GM12878 (cell line): Measurements from ENCODE around the gene REV3L. TPM values are rescaled to one million over a fixed set of nuclear protein-coding genes. Genes with fewer than 3 reads are reported as not detected.
A peak's percentile ranks its signal among the peaks of the same experiment; 100 is the strongest.

ENCODE experiments used
- CBX3 ChIP-seq: fragments of 200-600 bp; sonication (generic); IDR thresholded peaks from 2 replicates; pipeline ENCODE4 v1.6.1; 2016; ENCODE audit warnings: low read depth, borderline replicate concordance
- FOXK2 ChIP-seq: fragments of 450-650 bp; IDR thresholded peaks from 2 replicates; pipeline ENCODE4 v1.6.1; 2017; ENCODE audit warnings: mild to moderate bottlenecking, moderate library complexity
- GATAD2B ChIP-seq: fragments of 450-650 bp; conservative IDR thresholded peaks from 2 replicates; pipeline ENCODE4 v1.6.1; 2017; ENCODE audit warnings: low read depth, mild to moderate bottlenecking, moderate library complexity
- HDGF ChIP-seq: fragments of 450-650 bp; IDR thresholded peaks from 2 replicates; pipeline ENCODE4 v1.6.1; 2016; ENCODE audit warnings: antibody characterized with exemption
- IKZF1 ChIP-seq: fragments of 450-650 bp; conservative IDR thresholded peaks from 2 replicates; pipeline ENCODE4 v1.6.1; 2017; ENCODE audit warnings: antibody characterized with exemption, mild to moderate bottlenecking
- IKZF2 ChIP-seq, 2 experiments: fragments of 450-650 bp; IDR thresholded peaks; 2 replicates each; pipeline ENCODE4 v1.6.1; 2017; ENCODE audit warnings: mild to moderate bottlenecking in 2 of 2, moderate library complexity in 2 of 2
- IRF4 ChIP-seq: IDR thresholded peaks from 2 replicates; pipeline ENCODE4 v1.6.1; 2011; ENCODE audit warnings: low read depth, low read length
- IRF5 ChIP-seq: fragments of 450-650 bp; IDR thresholded peaks from 2 replicates; pipeline ENCODE4 v1.6.1; 2017; ENCODE audit warnings: borderline replicate concordance
- JUNB ChIP-seq: IDR thresholded peaks from 2 replicates; pipeline ENCODE4 v1.6.1; 2016; ENCODE audit warnings: antibody characterized with exemption, mild to moderate bottlenecking
- JUND ChIP-seq: IDR thresholded peaks from 2 replicates; pipeline ENCODE4 v1.6.1; 2012; ENCODE audit warnings: low read depth, mild to moderate bottlenecking, low read length, improper control_type of control experiment, moderate library complexity
- MTA3 ChIP-seq: IDR thresholded peaks from 2 replicates; pipeline ENCODE4 v1.6.1; 2012; ENCODE audit warnings: low read length, inconsistent platforms, borderline replicate concordance
- MYC ChIP-seq: IDR thresholded peaks from 2 replicates; pipeline ENCODE4 v1.6.1; 2011; ENCODE audit warnings: mild to moderate bottlenecking, low read length, moderate library complexity, inconsistent platforms; ENCODE audit not compliant: insufficient read depth, insufficient replicate concordance, insufficient read length, severe bottlenecking
- NFXL1 ChIP-seq: fragments of 450-650 bp; IDR thresholded peaks from 2 replicates; pipeline ENCODE4 v1.6.1; 2017; ENCODE audit warnings: antibody characterized with exemption, mild to moderate bottlenecking, borderline replicate concordance
- RELA ChIP-seq: fragments of 450-650 bp; IDR thresholded peaks from 2 replicates; pipeline ENCODE4 v1.8.0; 2014; ENCODE audit warnings: borderline replicate concordance; ENCODE audit not compliant: partially characterized antibody
- RELB ChIP-seq: fragments of 450-650 bp; IDR thresholded peaks from 2 replicates; pipeline ENCODE4 v1.6.1; 2017; ENCODE audit warnings: low read depth, mild to moderate bottlenecking, moderate library complexity
- SIX5 ChIP-seq: IDR thresholded peaks from 2 replicates; pipeline ENCODE4 v1.6.1; 2011; ENCODE audit warnings: mild to moderate bottlenecking, low read depth, low read length, moderate library complexity; ENCODE audit not compliant: severe bottlenecking
- SKIL ChIP-seq: fragments of 450-650 bp; IDR thresholded peaks from 2 replicates; pipeline ENCODE4 v1.6.1; 2017; ENCODE audit warnings: mild to moderate bottlenecking, low read depth, inconsistent platforms; ENCODE audit not compliant: poor library complexity, severe bottlenecking
- SRF ChIP-seq, 2 experiments: IDR thresholded peaks; 2 replicates each; pipeline ENCODE4 v1.6.1; 2011; ENCODE audit warnings: low read depth in 2 of 2, low read length in 2 of 2, mild to moderate bottlenecking in 1 of 2, moderate library complexity in 1 of 2
- STAT3 ChIP-seq: IDR thresholded peaks from 2 replicates; pipeline ENCODE4 v1.6.1; 2011; ENCODE audit warnings: low read depth, low read length, improper control_type of control experiment
- TCF12 ChIP-seq: IDR thresholded peaks from 2 replicates; pipeline ENCODE4 v1.6.1; 2011; ENCODE audit warnings: low read depth, mild to moderate bottlenecking, low read length
- TCF3 ChIP-seq: IDR thresholded peaks from 2 replicates; pipeline ENCODE4 v1.6.1; 2012; ENCODE audit warnings: low read depth, mild to moderate bottlenecking, low read length, borderline replicate concordance; ENCODE audit not compliant: insufficient read depth
- YBX1 ChIP-seq: fragments of 450-650 bp; IDR thresholded peaks from 2 replicates; pipeline ENCODE4 v1.6.1; 2016; ENCODE audit warnings: antibody characterized with exemption
- ZBTB11 ChIP-seq: fragments of 450-650 bp; formaldehyde crosslinking; IDR thresholded peaks from 2 replicates; pipeline ENCODE4 v1.5.0; 2022; ENCODE audit warnings: mild to moderate bottlenecking, missing genetic modification characterization
- ZNF274 ChIP-seq: IDR thresholded peaks from one replicate; pipeline ENCODE4 v1.8.0; 2011; ENCODE audit not compliant: insufficient read length, insufficient read depth
- ZZZ3 ChIP-seq: IDR thresholded peaks from 2 replicates; pipeline ENCODE4 v1.6.1; 2011; ENCODE audit warnings: low read depth; ENCODE audit not compliant: control insufficient read depth, insufficient read length
- polyA plus RNA-seq, 11 experiments: library from polyadenylated mRNA; depleted of rRNA in 4 of 11; unstranded in 6 of 11; stranded (reverse) in 5 of 11; fragments of >200 nt; fragmentation: Nextera tagmentation in 4 of 11; fragmentation: Illumina TruSeq in 1 of 11; extraction: Ambion mirVana in 4 of 11; extraction: Trizol in 1 of 11; gene quantifications; 1 replicate in 1 of 11; 2 replicates in 10 of 11; pipeline versions ENCODE4 v1.2.1 to v1.2.3, GENCODE V29; 2011 to 2016; ENCODE audit warnings: inconsistent platforms in 2 of 11, missing spikeins in 2 of 11, low read depth in 1 of 11
- total RNA-seq, 4 experiments: library from RNA; depleted of rRNA in 3 of 4; stranded (reverse); fragments of >200 nt in 3 of 4; fragmentation: Illumina TruSeq in 1 of 4; extraction: Trizol in 1 of 4; gene quantifications; 2 replicates each; pipeline versions ENCODE4 v1.2.1 to v1.2.3, GENCODE V29; 2013 to 2021

REV3L gene
- total and polyA plus RNA-seq, 10 of the 15 experiments (the other 5 are each of a cell fraction or from before 2014, with no cell fraction given), result 7.6 to 33.6 (median 21.5) TPM

- TF ChIP-seq IRF4 (peak; percentile 87), CBX3 (no peak), IKZF1 (peak; percentile 61), ZZZ3 (no peak), IRF5 (no peak), STAT3 (0 out of 2 replicates have a peak, but pooled peaks have one; percentile 60), SKIL (no peak), SRF (IDR thresholded peaks at IDR 0.05; ENCODE audit: low read depth in 2 of 2, low read length in 2 of 2) (no peak), TCF12 (no peak), JUND (peak; percentile 89), ZBTB11 (CRISPR knock-in tag) (no peak), TCF3 (no peak), MYC (no peak), JUNB (peak; percentile 96), IKZF2 (IDR thresholded peaks at IDR 0.05) (peak; percentile 63 to 78; a peak in 2 of 4 replicates), RELB (no peak), SIX5 (no peak), HDGF (no peak), YBX1 (no peak), MTA3 (no peak), NFXL1 (no peak), RELA (no peak), ZNF274 (no peak), GATAD2B (no peak), FOXK2 (no peak)
Observed at GRCh38 chr6:111487661-111488060, 4.6 kb upstream of the REV3L start (continued).
